Esophagus (tissue), 2 donors: Measurements from ENCODE around the gene RBPMS2. TPM values are rescaled to one million over a fixed set of nuclear protein-coding genes. Genes with fewer than 3 reads are reported as not detected.
A peak's percentile ranks its signal among the peaks of the same experiment; 100 is the strongest.

ENCODE experiments used
- H3K27ac ChIP-seq, 2 donors: one replicate each; pipeline ENCODE4 v1.5.1; 2013; ENCODE audit warnings: low read depth in 2 of 2, mild to moderate bottlenecking in 2 of 2, inconsistent platforms in 1 of 2, low read length in 1 of 2, moderate library complexity in 1 of 2
- H3K27me3 ChIP-seq, 2 donors: one replicate each; pipeline ENCODE4 v1.6.1; 2013; ENCODE audit warnings: low read length in 2 of 2, control low read depth in 1 of 2, mild to moderate bottlenecking in 1 of 2; ENCODE audit not compliant: insufficient read depth in 2 of 2, control insufficient read depth in 1 of 2
- H3K36me3 ChIP-seq, 2 donors: one replicate each; pipeline ENCODE4 v1.6.1; 2013; ENCODE audit warnings: low read length in 1 of 2; ENCODE audit not compliant: control insufficient read depth in 2 of 2, insufficient read depth in 2 of 2
- H3K4me1 ChIP-seq, 2 donors: one replicate each; pipeline ENCODE4 v1.6.1; 2013; ENCODE audit warnings: low read length in 1 of 2; ENCODE audit not compliant: control insufficient read depth in 2 of 2, insufficient read depth in 2 of 2
- H3K4me3 ChIP-seq, 2 donors: one replicate each; pipeline ENCODE4 v1.5.1; 2013; ENCODE audit warnings: low read length in 2 of 2, mild to moderate bottlenecking in 2 of 2, low read depth in 1 of 2, moderate library complexity in 1 of 2
- H3K9me3 ChIP-seq, 2 donors: one replicate each; pipeline ENCODE4 v1.6.1; 2013; ENCODE audit warnings: mild to moderate bottlenecking in 2 of 2, low read depth in 1 of 2, low read length in 1 of 2, moderate library complexity in 1 of 2; ENCODE audit not compliant: control insufficient read depth in 2 of 2, insufficient read depth in 1 of 2
- WGBS, 2 donors: extraction: QIAGEN DNeasy Blood & Tissue Kit; methylation state at CpG; one replicate each; pipeline ENCODE4 v1.1.7; 2013; 5-methylcytosine and 5-hydroxymethylcytosine counted together
- polyA plus RNA-seq, 2 donors: library from polyadenylated mRNA; stranded (reverse); fragments of 200-250 nt; gene quantifications; one replicate each; pipeline ENCODE4 v1.2.3, GENCODE V29; 2013
- donor health status: healthy with polysubstance abuse.
- donor health status: Bipolar disorder and iron deficiency.

The RBPMS2 gene
- polyA plus RNA-seq, 2 donors: 5.2 to 7.9 TPM

DNA sequence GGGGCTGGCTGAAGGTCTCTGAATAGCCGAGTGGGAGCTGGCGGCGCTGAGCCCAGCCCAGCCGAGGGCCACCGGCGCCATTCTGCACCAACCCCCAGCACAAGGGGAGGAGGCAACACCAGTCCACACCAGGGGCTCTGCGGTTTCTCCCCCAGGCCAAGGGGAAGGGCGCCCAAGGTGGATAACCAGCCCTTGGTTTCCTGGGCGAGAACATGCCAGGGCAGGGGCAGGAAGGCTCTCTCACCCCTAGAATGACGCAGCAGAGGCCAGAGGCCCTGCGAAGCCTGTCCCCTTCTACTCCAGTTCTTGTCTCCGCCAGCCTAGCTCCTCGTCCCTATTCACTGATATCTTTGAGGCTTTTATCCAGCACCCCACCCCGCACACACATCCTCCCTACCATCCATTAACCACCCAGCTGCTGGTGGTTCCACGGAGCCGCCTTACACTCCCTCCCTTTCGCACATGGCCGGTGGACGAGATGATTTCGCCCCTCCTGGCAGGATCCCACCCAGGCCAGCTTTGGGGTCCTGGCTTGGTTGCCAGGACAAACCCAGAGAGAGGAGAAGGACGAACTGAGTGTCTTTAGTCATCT lies 1.3 kb downstream of the RBPMS2 start:
- peaks cover 0 to 2% of the 10 kb centered on the region in 2 donors for H3K4me1 ChIP-seq
- H3K27ac ChIP-seq: peak overlapping the region; percentile 71 to 74
- H3K9me3 ChIP-seq: no peaks in the 10 kb centered on the region
- peak overlapping the region; percentile 49 to 75 for H3K4me3 ChIP-seq
- WGBS, 2 donors: 66 to 71% methylated on average over 21 of the region's 21 CpGs
- H3K27me3 ChIP-seq: no peaks in the 10 kb centered on the region
- H3K36me3 ChIP-seq: no peaks in the 10 kb centered on the region

DNA sequence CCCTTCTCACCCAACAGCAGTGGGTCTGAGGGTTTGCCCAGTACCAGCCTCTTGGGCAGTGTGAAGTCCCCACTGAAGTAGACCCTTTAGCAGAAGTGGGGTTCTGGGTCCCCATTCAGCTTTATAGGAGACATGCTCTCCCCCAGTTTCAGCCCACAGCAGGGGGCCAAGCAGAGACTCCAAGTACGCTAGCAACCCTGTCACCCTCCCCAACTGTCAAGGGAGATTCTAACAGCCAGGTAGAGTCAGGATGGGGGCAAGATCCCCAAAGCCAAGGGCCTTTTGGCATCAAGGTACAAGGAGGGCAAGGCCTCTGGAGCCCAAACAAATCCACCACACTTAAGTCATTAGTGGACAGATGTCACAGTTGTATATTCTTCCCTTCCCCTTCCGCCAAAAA lies 1.8 kb downstream of the RBPMS2 start:
- H3K4me1 ChIP-seq: peaks cover 0 to 2% of the 10 kb centered on the region in 2 donors
- WGBS, 2 donors: 78 to 91% methylated on average over 2 of the region's 2 CpGs
- H3K27ac ChIP-seq: peak overlapping the region in 1 of 2 donors; percentile 56
- no peaks in the 10 kb centered on the region for H3K27me3 ChIP-seq
- no peaks in the 10 kb centered on the region for H3K36me3 ChIP-seq
- no peaks in the 10 kb centered on the region for H3K9me3 ChIP-seq
- no peak overlapping the region for H3K4me3 ChIP-seq

DNA sequence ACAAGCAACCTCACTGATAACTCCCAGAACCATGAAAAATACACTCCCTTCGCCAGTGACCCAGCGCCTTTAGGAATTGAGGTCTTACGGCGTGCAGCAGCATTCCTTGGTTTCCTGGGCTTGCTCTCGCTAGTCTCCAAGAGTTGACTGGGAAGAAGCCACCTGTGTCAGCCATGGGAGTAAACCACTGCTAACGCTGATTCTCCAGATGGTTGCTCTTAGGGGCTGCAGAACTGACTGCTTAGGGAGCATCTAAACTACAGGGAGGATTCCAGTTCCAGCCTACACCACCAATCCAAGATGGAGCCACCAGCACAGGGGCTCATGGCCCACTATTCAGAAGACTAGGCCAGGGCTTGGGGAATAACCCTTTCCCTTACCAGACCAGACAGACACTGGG lies 2.4 kb downstream of the RBPMS2 start:
- Histone ChIP-seq H3K4me3 (no peak overlapping the region), H3K4me1 (peaks cover 0 to 2% of the 10 kb centered on the region in 2 donors), H3K9me3 (no peaks in the 10 kb centered on the region), H3K27ac (no peak overlapping the region), H3K27me3 (no peaks in the 10 kb centered on the region), H3K36me3 (no peaks in the 10 kb centered on the region)
- WGBS, 2 donors: 94 to 96% methylated on average over 6 of the region's 6 CpGs

DNA sequence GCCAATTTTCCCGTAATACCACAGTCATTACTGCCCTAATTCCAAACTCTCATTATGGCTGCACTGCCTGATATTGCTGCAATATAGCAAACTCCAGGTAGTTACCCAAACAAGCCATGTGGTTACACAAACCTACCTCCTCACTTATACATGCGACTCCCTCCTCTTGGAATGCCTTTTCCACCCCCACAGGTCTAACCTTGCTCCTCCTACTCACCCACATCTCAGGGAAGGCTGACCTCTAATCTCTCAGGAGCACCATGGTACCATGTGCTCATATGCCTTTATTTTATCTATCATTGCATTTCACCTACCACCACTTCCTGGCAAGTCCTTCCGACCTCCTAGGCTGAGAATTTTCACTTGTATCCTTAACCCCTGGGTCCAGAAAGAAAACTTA lies 2.9 kb downstream of the RBPMS2 start:
- Histone ChIP-seq H3K27ac (no peak overlapping the region), H3K4me1 (peaks cover 0 to 2% of the 10 kb centered on the region in 2 donors), H3K36me3 (no peaks in the 10 kb centered on the region), H3K27me3 (no peaks in the 10 kb centered on the region), H3K4me3 (no peak overlapping the region), H3K9me3 (no peaks in the 10 kb centered on the region)
- WGBS, 2 donors: 55 to 64% methylated on average over 3 of the region's 3 CpGs

DNA sequence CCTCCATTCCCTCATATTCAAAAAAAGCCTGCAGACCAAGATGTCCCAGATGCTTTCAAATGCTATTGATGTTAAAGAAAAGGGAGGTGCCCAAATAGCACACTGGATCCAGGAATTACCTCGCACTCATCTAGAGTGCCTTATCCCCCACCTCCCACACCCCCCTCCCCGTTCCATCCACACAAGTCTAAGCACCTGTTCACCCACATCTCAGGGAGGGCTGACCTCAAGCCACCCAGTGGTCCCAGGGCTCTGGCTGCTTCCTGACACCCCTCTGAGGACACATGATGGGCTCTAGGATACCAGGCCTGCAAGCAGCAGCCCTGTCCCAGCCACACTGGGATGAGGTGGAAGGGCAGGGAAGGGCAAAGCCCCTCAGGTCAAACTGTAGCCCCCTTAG lies 4.8 kb downstream of the RBPMS2 start:
- Histone ChIP-seq H3K4me1 (peaks cover 2 to 3% of the 10 kb centered on the region in 2 donors), H3K9me3 (no peaks in the 10 kb centered on the region), H3K36me3 (no peaks in the 10 kb centered on the region), H3K4me3 (no peak overlapping the region), H3K27me3 (no peaks in the 10 kb centered on the region), H3K27ac (no peak overlapping the region)
- WGBS, 2 donors: 42 to 50% methylated on average over 2 of the region's 2 CpGs

DNA sequence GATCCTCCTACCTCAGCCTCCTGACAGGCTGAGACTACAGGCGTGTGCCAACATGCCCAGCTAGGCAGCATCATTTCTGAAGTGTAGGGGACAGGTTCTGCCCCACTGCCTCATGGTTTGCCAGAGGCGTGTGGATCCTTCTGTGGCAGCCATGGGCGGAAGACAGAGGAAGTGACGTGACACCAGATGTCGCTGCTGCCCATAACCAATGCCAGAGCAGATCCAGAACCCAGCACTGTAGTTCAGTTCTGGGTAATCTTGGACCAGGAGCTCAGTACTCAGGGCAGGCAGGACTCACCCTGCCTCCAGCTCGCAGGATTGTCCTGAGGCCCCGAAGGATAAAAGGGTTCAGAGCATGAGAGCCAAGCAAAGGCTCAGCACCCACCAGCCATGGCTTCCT lies 8.2 kb downstream of the RBPMS2 start:
- 84 to 87% methylated on average over 7 of the region's 7 CpGs for WGBS, 2 donors
- H3K4me1 ChIP-seq: peaks cover 0 to 3% of the 10 kb centered on the region in 2 donors
- no peaks in the 10 kb centered on the region for H3K27me3 ChIP-seq
- H3K27ac ChIP-seq: peak overlapping the region in 1 of 2 donors; percentile 7
- H3K4me3 ChIP-seq: no peak overlapping the region
- no peaks in the 10 kb centered on the region for H3K9me3 ChIP-seq
- H3K36me3 ChIP-seq: no peaks in the 10 kb centered on the region

DNA sequence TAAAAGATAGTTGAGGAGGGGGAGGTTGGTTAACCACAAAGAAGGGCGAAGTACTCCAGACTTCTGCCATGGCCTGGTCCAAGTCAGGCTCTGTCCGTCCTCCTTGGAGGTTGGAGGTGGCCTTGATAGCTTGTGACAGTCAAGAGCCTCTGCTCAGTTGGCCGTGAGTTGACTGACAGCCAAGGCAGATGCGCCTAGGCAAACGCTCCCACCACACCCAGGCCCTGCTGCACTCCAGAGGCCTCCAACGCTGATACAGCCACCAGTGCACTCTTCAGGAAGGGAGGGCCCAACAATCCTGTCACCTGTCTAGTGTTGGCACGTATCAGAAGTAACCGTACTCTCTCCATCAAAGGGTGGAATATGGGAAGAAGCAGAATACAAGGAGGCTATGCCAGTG lies 9.3 kb downstream of the RBPMS2 start:
- Histone ChIP-seq H3K4me3 (no peak overlapping the region), H3K36me3 (no peaks in the 10 kb centered on the region), H3K27me3 (no peaks in the 10 kb centered on the region), H3K27ac (no peak overlapping the region), H3K4me1 (peaks cover 0 to 3% of the 10 kb centered on the region in 2 donors), H3K9me3 (no peaks in the 10 kb centered on the region)
- 66 to 67% methylated on average over 8 of the region's 8 CpGs for WGBS, 2 donors

DNA sequence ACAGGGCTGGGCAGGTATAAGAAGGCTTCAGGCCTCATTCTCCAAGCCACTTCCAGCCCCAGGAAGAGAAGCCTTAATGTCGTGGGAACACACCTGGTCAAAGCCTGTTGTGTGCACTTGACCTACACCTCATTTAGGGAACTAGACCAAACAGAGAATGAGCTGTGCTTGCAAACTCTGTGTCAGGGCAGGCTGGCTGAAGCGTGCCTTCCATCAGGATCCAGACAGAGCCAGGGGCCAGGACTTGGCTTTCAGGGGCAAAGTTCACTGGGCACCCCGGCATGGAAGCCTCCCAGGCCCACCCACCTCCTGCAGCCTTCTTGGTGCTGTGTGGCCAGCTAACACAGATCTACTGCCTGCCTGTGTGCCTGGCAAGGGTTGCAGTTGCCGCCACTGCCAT lies 11.5 kb downstream of the RBPMS2 start:
- Histone ChIP-seq H3K4me1 (peaks cover 0 to 3% of the 10 kb centered on the region in 2 donors), H3K27me3 (no peaks in the 10 kb centered on the region), H3K27ac (peak overlapping the region; percentile 24 to 30), H3K9me3 (no peaks in the 10 kb centered on the region), H3K4me3 (no peak overlapping the region), H3K36me3 (no peaks in the 10 kb centered on the region)
- 70 to 78% methylated on average over 4 of the region's 4 CpGs for WGBS, 2 donors

DNA sequence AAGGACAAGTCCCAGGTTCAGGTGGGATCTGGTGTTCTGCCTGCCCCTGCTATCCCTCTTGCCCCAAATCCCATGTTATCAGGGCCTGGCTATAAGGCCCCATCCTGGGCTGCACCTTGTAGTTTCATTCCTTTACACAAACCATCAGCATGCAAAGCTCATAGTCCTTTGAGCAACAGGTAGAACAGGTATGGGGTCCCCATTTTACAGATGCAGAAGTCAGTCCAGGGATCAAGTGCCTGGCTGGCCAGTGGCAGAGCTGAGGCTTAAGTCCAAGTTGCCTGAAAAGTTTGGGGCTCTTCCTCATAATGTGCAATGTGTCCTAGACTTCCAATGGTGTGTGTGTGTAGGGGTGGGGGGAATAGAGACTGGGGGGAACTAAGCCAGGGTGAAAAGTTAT lies 11.9 kb downstream of the RBPMS2 start:
- Histone ChIP-seq H3K4me1 (peaks cover 0 to 3% of the 10 kb centered on the region in 2 donors), H3K27me3 (no peaks in the 10 kb centered on the region), H3K27ac (peak overlapping the region; percentile 30 to 40), H3K4me3 (no peak overlapping the region), H3K36me3 (no peaks in the 10 kb centered on the region), H3K9me3 (no peaks in the 10 kb centered on the region)

DNA sequence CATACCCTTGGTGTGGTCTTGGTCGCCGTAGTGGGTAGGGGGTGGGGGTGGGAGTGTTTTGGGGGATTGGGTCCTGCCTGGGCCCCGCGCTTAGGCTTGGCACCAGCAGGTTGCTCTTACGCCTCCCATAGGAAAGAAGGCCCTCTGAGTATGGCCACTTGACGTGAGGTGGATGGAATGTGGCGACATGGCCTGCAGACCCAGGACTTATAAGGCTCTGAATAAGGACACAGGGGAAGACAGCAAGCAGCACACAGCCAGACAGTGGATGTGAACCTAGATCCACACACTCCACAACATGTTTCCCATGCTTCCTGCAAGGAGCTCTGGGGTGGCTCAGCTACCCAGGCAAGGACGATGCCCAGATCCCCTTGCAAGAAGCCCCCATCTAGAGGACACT lies 12.4 kb downstream of the RBPMS2 start:
- Histone ChIP-seq H3K9me3 (no peaks in the 10 kb centered on the region), H3K4me1 (peaks cover 0 to 3% of the 10 kb centered on the region in 2 donors), H3K4me3 (no peak overlapping the region), H3K27ac (peak overlapping the region; percentile 9 to 40), H3K36me3 (no peaks in the 10 kb centered on the region), H3K27me3 (no peaks in the 10 kb centered on the region)
- 86% methylated on average over 8 of the region's 8 CpGs for WGBS, 2 donors
